GM21717 (cell line): ENCODE results near the gene F2RL3.
"Not testable (repeated sequence)": the region's sequence is repeated elsewhere in the genome, so short reads cannot be mapped to it uniquely, and the experiment has no call there.

ENCODE experiments used
- ATAC-seq: cut with Tn5 transposase; IDR thresholded peaks from one replicate; pipeline ENCODE4 v1.9.1; 2021; ENCODE audit warnings: mild to moderate bottlenecking, moderate library complexity; ENCODE audit not compliant: unreplicated experiment

Gene F2RL3

GRCh38 chr19:16874250-16874977 is 14.4 kb upstream of the F2RL3 start:
- no peak for ATAC-seq

- ATAC-seq, result not testable (repeated sequence)
These were observed 13.9 kb upstream of the F2RL3 start for GRCh38 chr19:16874978-16875299.

- no peak for ATAC-seq
These were observed 12.9 kb upstream of the F2RL3 start for GRCh38 chr19:16875584-16876555.

GRCh38 chr19:16876904-16877361 is 11.9 kb upstream of the F2RL3 start:
- ATAC-seq, result no peak

- no peak for ATAC-seq
These were observed 11.2 kb upstream of the F2RL3 start for GRCh38 chr19:16877581-16877980.

- ATAC-seq, result no peak
These were observed 10.4 kb upstream of the F2RL3 start for GRCh38 chr19:16878181-16878965.

GRCh38 chr19:16880884-16881554 is 7.8 kb upstream of the F2RL3 start:
- ATAC-seq, result no peak

- ATAC-seq, result no peak
These were observed 6.7 kb upstream of the F2RL3 start for GRCh38 chr19:16882146-16882545.

GRCh38 chr19:16883522-16883921 is 5.3 kb upstream of the F2RL3 start:
- no peak for ATAC-seq

- no peak for ATAC-seq
These were observed 3.6 kb upstream of the F2RL3 start for GRCh38 chr19:16885166-16885565.

GRCh38 chr19:16886305-16886880 is 2.4 kb upstream of the F2RL3 start:
- ATAC-seq, result no peak

GRCh38 chr19:16887353-16888265 is 1.2 kb upstream of the F2RL3 start:
- ATAC-seq, result no peak

GRCh38 chr19:16889366-16889882 is 625 bp downstream of the F2RL3 start:
- no peak for ATAC-seq

- ATAC-seq, result no peak
These were observed 1.2 kb downstream of the F2RL3 start for GRCh38 chr19:16889883-16890460.

GRCh38 chr19:16890461-16891184 is 1.8 kb downstream of the F2RL3 start:
- ATAC-seq, result no peak

- no peak for ATAC-seq
These were observed 3.0 kb downstream of the F2RL3 start for GRCh38 chr19:16891696-16892382.

GRCh38 chr19:16892436-16892835 is 3.6 kb downstream of the F2RL3 start:
- no peak for ATAC-seq
